ENCODE data around the gene DEFB123. TPM values are rescaled to one million over a fixed set of nuclear protein-coding genes. Genes with fewer than 3 reads are reported as not detected.
A peak's percentile ranks its signal among the peaks of the same experiment; 100 is the strongest.
"Not testable (repeated sequence)": the region's sequence is repeated elsewhere in the genome, so short reads cannot be mapped to it uniquely, and the experiment has no call there.

DEFB123 gene
- total and polyA plus RNA-seq, 9 of the 15 experiments (the other 6 are each of a cell fraction or from before 2014, with no cell fraction given) = not detected

- H3K79me2 ChIP-seq (ENCODE audit: control insufficient read depth, insufficient read depth, low read length); CTCF ChIA-PET (ENCODE audit: low intra/inter-chr PET ratio); POLR2A ChIA-PET; H3K27ac ChIP-seq (ENCODE audit: extremely low read depth, low read depth, low read length); H4K20me1 ChIP-seq (replicated peaks; ENCODE audit: control insufficient read depth, insufficient read depth, low read length); H2AFZ ChIP-seq (ENCODE audit: low read depth, low read length); in situ Hi-C loops (cut with MboI); H3K9me1 ChIP-seq (ENCODE audit: control insufficient read depth, insufficient read depth, low read length); BruUV-seq (replicated peaks); H3K9ac ChIP-seq (ENCODE audit: insufficient read depth in 1 of 2, low read depth in 2 of 2, low read length in 2 of 2); intact Hi-C loops (cut with micrococcal nuclease); H3K4me3 ChIP-seq; H3K4me2 ChIP-seq (ENCODE audit: insufficient read depth, low read length); H3K9me3 ChIP-seq (replicated peaks; ENCODE audit: control insufficient read depth, insufficient read depth, low read depth, low read length); ATAC-seq; H3K27me3 ChIP-seq (ENCODE audit: control insufficient read depth in 2 of 2, insufficient read depth in 2 of 2, low read length in 2 of 2); FAIRE-seq; DNase-seq (ENCODE audit: extremely low read depth in 1 of 4, low spot score in 3 of 4); H3K36me3 ChIP-seq (ENCODE audit: control insufficient read depth, insufficient read depth, low read length); H3K4me1 ChIP-seq (replicated peaks in 1 of 2; ENCODE audit: control insufficient read depth in 2 of 2, insufficient read depth in 2 of 2, low read length in 2 of 2): not testable (repeated sequence)
- 24% methylated on average over 9 of the region's 31 CpGs for WGBS (ENCODE audit: insufficient coverage, low coverage, missing lambda C conversion rate)
These were observed 12.9 kb upstream of the DEFB123 start for GRCh38 chr20:31427576-31427975.

GRCh38 chr20:31430568-31431115 is 9.8 kb upstream of the DEFB123 start:
- intact Hi-C loops (cut with micrococcal nuclease) (no loop called here), in situ Hi-C loops (cut with MboI) (no loop called here)
- ChIA-PET POLR2A (no interaction called here), CTCF (ENCODE audit: low intra/inter-chr PET ratio) (no interaction called here)
- Histone ChIP-seq H3K79me2 (ENCODE audit: control insufficient read depth, insufficient read depth, low read length) (no peaks in the 10 kb centered on the region), H3K27me3 (ENCODE audit: control insufficient read depth in 2 of 2, insufficient read depth in 2 of 2, low read length in 2 of 2) (peaks cover 4 to 11% of the 10 kb centered on the region in 2 experiments), H3K4me3 (no peak overlapping the region), H2AFZ (ENCODE audit: low read depth, low read length) (no peak overlapping the region), H3K4me1 (replicated peaks in 1 of 2; ENCODE audit: control insufficient read depth in 2 of 2, insufficient read depth in 2 of 2, low read length in 2 of 2) (no peaks in the 10 kb centered on the region), H3K36me3 (ENCODE audit: control insufficient read depth, insufficient read depth, low read length) (no peaks in the 10 kb centered on the region), H3K9ac (ENCODE audit: insufficient read depth in 1 of 2, low read depth in 2 of 2, low read length in 2 of 2) (no peak overlapping the region), H4K20me1 (replicated peaks; ENCODE audit: control insufficient read depth, insufficient read depth, low read length) (no peaks in the 10 kb centered on the region), H3K9me3 (replicated peaks; ENCODE audit: control insufficient read depth, insufficient read depth, low read depth, low read length) (no peaks in the 10 kb centered on the region), H3K4me2 (ENCODE audit: insufficient read depth, low read length) (no peak overlapping the region), H3K27ac (ENCODE audit: extremely low read depth, low read depth, low read length) (no peak overlapping the region), H3K9me1 (ENCODE audit: control insufficient read depth, insufficient read depth, low read length) (no peaks in the 10 kb centered on the region)
- no TSS peak for BruUV-seq (replicated peaks)
- FAIRE-seq (no peak), ATAC-seq (no peak), DNase-seq (ENCODE audit: extremely low read depth in 1 of 4, low spot score in 3 of 4) (no peak)
- WGBS (ENCODE audit: insufficient coverage, low coverage, missing lambda C conversion rate) = 0% methylated on average over 4 of the region's 4 CpGs
- no peak for TF ChIP-seq BRCA1 (IDR thresholded peaks at IDR 0.05)
- no peak for TF ChIP-seq BRCA1 (CRISPR knock-in tag; IDR thresholded peaks at IDR 0.05)
- no peak for TF ChIP-seq ZNF717 (CRISPR knock-in tag; IDR thresholded peaks at IDR 0.05)
- TF ChIP-seq MCM2 (IDR thresholded peaks at IDR 0.05; ENCODE audit: low read depth) = no peak
- peak; percentile 38; the same call in 1 of the 2 replicates for TF ChIP-seq MAFG (tag; conservative IDR thresholded peaks at IDR 0.05)
- no peak for TF ChIP-seq SAFB (IDR thresholded peaks at IDR 0.05; ENCODE audit: borderline replicate concordance, low read depth, low read length)
- peak; percentile 72 for TF ChIP-seq ZNF316 (IDR thresholded peaks at IDR 0.05)
- no peak for TF ChIP-seq CBX5 (IDR thresholded peaks at IDR 0.05; ENCODE audit: borderline replicate concordance, low read depth)
- TF ChIP-seq DPF2 (IDR thresholded peaks at IDR 0.05) = no peak
- TF ChIP-seq BMI1 (IDR thresholded peaks at IDR 0.05; ENCODE audit: low read length) = no peak
- no peak for TF ChIP-seq WHSC1 (IDR thresholded peaks at IDR 0.05; ENCODE audit: low read length)
- peak; percentile 58; the same call in 1 of the 2 replicates for TF ChIP-seq C11orf30 (IDR thresholded peaks at IDR 0.05; ENCODE audit: low read depth)
- TF ChIP-seq E2F6 (IDR thresholded peaks at IDR 0.05; ENCODE audit: borderline replicate concordance in 1 of 2, extremely low read depth in 1 of 2, insufficient read depth in 1 of 2, insufficient read length in 1 of 2, low read depth in 1 of 2, low read length in 1 of 2, poor library complexity in 1 of 2, severe bottlenecking in 1 of 2) = no peak
- no peak for TF ChIP-seq TARDBP (IDR thresholded peaks at IDR 0.05)
- TF ChIP-seq BRF1 (IDR thresholded peaks at IDR 0.05; ENCODE audit: borderline replicate concordance, extremely low read depth, insufficient read length) = no peak
- TF ChIP-seq ZNF174 (CRISPR knock-in tag; IDR thresholded peaks at IDR 0.05) = no peak
- no peak for TF ChIP-seq SMAD4 (CRISPR knock-in tag; conservative IDR thresholded peaks at IDR 0.05)
- no peak for TF ChIP-seq NFE2L1 (tag; IDR thresholded peaks at IDR 0.05; ENCODE audit: borderline replicate concordance, low read depth)
- TF ChIP-seq ZNF444 (CRISPR knock-in tag; IDR thresholded peaks at IDR 0.05) = no peak

Data from K562 (cell line).